HepG2 (cell line): ENCODE results near the gene FOXA1. TPM values are rescaled to one million over a fixed set of nuclear protein-coding genes. Genes with fewer than 3 reads are reported as not detected.

Source experiments
- AGO2 ChIP-seq: fragments of 200-400 bp; formaldehyde crosslinking; optimal IDR thresholded peaks from 2 replicates; pipeline ENCODE3; 2017; ENCODE audit warnings: mild to moderate bottlenecking, low read depth, low read length, moderate library complexity
- ESRRA ChIP-seq: sonication (generic); formaldehyde crosslinking; IDR thresholded peaks from 2 replicates; pipeline ENCODE4 v1.5.1; 2020; ENCODE audit warnings: mild to moderate bottlenecking, low read depth, missing genetic modification reagents
- FOXP1 ChIP-seq, 2 experiments: fragments of 450-650 bp in 1 of 2; IDR thresholded peaks; 2 replicates each; pipeline ENCODE4 v1.6.1; 2017 to 2018; ENCODE audit warnings: antibody characterized with exemption in 1 of 2
- HNRNPL ChIP-seq: fragments of 200-400 bp; formaldehyde crosslinking; IDR thresholded peaks from 2 replicates; pipeline ENCODE4 v1.6.1; 2017; ENCODE audit warnings: mild to moderate bottlenecking, low read depth, low read length
- HNRNPLL ChIP-seq: fragments of 200-400 bp; formaldehyde crosslinking; IDR thresholded peaks from 2 replicates; pipeline ENCODE4 v1.6.1; 2017; ENCODE audit warnings: mild to moderate bottlenecking, low read depth, low read length; ENCODE audit not compliant: poor library complexity, severe bottlenecking
- PBX2 ChIP-seq: IDR thresholded peaks from 2 replicates; pipeline ENCODE4 v1.6.1; 2016; ENCODE audit warnings: control low read depth
- SP140L ChIP-seq: sonication (generic); formaldehyde crosslinking; IDR thresholded peaks from 2 replicates; pipeline ENCODE4 v1.4.0; 2020; ENCODE audit warnings: missing genetic modification reagents, borderline replicate concordance
- TARDBP ChIP-seq: sonication (generic); formaldehyde crosslinking; IDR thresholded peaks from 2 replicates; pipeline ENCODE4 v1.8.0; 2022; ENCODE audit warnings: mild to moderate bottlenecking, missing genetic modification reagents
- U2AF1 ChIP-seq: fragments of 200-400 bp; formaldehyde crosslinking; optimal IDR thresholded peaks from 2 replicates; pipeline ENCODE3; 2017; ENCODE audit warnings: mild to moderate bottlenecking, low read depth, low read length
- ZNF280D ChIP-seq: sonication (generic); formaldehyde crosslinking; IDR thresholded peaks from 2 replicates; pipeline ENCODE4 v1.5.1; 2020; ENCODE audit warnings: mild to moderate bottlenecking, missing genetic modification reagents
- ZNF501 ChIP-seq: sonication (generic); formaldehyde crosslinking; IDR thresholded peaks from 2 replicates; pipeline ENCODE4 v1.5.1; 2020; ENCODE audit warnings: mild to moderate bottlenecking, moderate library complexity, missing genetic modification reagents
- polyA plus RNA-seq, 8 experiments: library from polyadenylated mRNA; depleted of rRNA in 3 of 8; stranded (reverse) in 7 of 8; unstranded in 1 of 8; fragments of >200 nt; fragmentation: Illumina TruSeq in 4 of 8; extraction: Trizol in 4 of 8; gene quantifications; 2 replicates each; pipeline versions ENCODE4 v1.2.1 to v1.2.3, GENCODE V29; 2011 to 2016; ENCODE audit warnings: low read depth in 4 of 8, missing spikeins in 1 of 8, mixed read lengths in 1 of 8; ENCODE audit not compliant: insufficient read depth in 1 of 8
- total RNA-seq, 5 experiments: library from RNA; depleted of rRNA; stranded (reverse); fragments of >200 nt; fragmentation: Illumina TruSeq; extraction: Trizol; gene quantifications; 2 replicates each; pipeline ENCODE4 v1.2.3, GENCODE V29; 2016; ENCODE audit warnings: low read depth in 1 of 5
- TF ChIP-seq, protein P1 (sequence below): sonication (generic); formaldehyde crosslinking; conservative IDR thresholded peaks from 2 replicates; pipeline ENCODE4 v1.4.0; 2020; ENCODE audit warnings: missing genetic modification reagents
- TF ChIP-seq, protein P2 (sequence below): sonication (generic); formaldehyde crosslinking; IDR thresholded peaks from 2 replicates; pipeline ENCODE4 v1.4.0; 2020; ENCODE audit warnings: missing genetic modification reagents
- TF ChIP-seq, protein P3 (sequence below): IDR thresholded peaks from 2 replicates; pipeline ENCODE4 v1.6.1; 2016
- TF ChIP-seq, protein P4 (sequence below): sonication (generic); formaldehyde crosslinking; IDR thresholded peaks from 2 replicates; pipeline ENCODE4 v1.9.0; 2022; ENCODE audit warnings: missing genetic modification reagents, mild to moderate bottlenecking, borderline replicate concordance

Gene FOXA1
- total and polyA plus RNA-seq, 2 of the 13 experiments (the other 11 are each of a cell fraction or from before 2014, with no cell fraction given) = 43.4 to 58.6 TPM

GRCh38 chr14:37622231-37622923, 27.3 kb upstream of the FOXA1 start (continued):
- TF ChIP-seq ZNF501 (CRISPR knock-in tag) (no peak), PBX2 (CRISPR knock-in tag) (no peak), TARDBP (no peak), ZNF280D (CRISPR knock-in tag) (no peak), FOXP1 (IDR thresholded peaks at IDR 0.05) (no peak), FOXP1 (CRISPR knock-in tag; IDR thresholded peaks at IDR 0.05) (no peak), ESRRA (no peak), AGO2 (peak; percentile 80), SP140L (CRISPR knock-in tag) (no peak), HNRNPL (no peak), HNRNPLL (peak; percentile 18), U2AF1 (no peak)
- TF ChIP-seq, protein P1, sequence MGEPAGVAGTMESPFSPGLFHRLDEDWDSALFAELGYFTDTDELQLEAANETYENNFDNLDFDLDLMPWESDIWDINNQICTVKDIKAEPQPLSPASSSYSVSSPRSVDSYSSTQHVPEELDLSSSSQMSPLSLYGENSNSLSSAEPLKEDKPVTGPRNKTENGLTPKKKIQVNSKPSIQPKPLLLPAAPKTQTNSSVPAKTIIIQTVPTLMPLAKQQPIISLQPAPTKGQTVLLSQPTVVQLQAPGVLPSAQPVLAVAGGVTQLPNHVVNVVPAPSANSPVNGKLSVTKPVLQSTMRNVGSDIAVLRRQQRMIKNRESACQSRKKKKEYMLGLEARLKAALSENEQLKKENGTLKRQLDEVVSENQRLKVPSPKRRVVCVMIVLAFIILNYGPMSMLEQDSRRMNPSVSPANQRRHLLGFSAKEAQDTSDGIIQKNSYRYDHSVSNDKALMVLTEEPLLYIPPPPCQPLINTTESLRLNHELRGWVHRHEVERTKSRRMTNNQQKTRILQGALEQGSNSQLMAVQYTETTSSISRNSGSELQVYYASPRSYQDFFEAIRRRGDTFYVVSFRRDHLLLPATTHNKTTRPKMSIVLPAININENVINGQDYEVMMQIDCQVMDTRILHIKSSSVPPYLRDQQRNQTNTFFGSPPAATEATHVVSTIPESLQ = no peak
- TF ChIP-seq, protein P2, sequence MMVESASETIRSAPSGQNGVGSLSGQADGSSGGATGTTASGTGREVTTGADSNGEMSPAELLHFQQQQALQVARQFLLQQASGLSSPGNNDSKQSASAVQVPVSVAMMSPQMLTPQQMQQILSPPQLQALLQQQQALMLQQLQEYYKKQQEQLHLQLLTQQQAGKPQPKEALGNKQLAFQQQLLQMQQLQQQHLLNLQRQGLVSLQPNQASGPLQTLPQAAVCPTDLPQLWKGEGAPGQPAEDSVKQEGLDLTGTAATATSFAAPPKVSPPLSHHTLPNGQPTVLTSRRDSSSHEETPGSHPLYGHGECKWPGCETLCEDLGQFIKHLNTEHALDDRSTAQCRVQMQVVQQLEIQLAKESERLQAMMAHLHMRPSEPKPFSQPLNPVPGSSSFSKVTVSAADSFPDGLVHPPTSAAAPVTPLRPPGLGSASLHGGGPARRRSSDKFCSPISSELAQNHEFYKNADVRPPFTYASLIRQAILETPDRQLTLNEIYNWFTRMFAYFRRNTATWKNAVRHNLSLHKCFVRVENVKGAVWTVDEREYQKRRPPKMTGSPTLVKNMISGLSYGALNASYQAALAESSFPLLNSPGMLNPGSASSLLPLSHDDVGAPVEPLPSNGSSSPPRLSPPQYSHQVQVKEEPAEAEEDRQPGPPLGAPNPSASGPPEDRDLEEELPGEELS = no peak
- TF ChIP-seq, protein P3, sequence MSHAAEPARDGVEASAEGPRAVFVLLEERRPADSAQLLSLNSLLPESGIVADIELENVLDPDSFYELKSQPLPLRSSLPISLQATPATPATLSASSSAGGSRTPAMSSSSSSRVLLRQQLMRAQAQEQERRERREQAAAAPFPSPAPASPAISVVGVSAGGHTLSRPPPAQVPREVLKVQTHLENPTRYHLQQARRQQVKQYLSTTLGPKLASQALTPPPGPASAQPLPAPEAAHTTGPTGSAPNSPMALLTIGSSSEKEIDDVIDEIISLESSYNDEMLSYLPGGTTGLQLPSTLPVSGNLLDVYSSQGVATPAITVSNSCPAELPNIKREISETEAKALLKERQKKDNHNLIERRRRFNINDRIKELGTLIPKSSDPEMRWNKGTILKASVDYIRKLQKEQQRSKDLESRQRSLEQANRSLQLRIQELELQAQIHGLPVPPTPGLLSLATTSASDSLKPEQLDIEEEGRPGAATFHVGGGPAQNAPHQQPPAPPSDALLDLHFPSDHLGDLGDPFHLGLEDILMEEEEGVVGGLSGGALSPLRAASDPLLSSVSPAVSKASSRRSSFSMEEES (CRISPR knock-in tag) = no peak
- TF ChIP-seq, protein P4, sequence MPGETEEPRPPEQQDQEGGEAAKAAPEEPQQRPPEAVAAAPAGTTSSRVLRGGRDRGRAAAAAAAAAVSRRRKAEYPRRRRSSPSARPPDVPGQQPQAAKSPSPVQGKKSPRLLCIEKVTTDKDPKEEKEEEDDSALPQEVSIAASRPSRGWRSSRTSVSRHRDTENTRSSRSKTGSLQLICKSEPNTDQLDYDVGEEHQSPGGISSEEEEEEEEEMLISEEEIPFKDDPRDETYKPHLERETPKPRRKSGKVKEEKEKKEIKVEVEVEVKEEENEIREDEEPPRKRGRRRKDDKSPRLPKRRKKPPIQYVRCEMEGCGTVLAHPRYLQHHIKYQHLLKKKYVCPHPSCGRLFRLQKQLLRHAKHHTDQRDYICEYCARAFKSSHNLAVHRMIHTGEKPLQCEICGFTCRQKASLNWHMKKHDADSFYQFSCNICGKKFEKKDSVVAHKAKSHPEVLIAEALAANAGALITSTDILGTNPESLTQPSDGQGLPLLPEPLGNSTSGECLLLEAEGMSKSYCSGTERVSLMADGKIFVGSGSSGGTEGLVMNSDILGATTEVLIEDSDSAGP (CRISPR knock-in tag) = peak; percentile 42; the same call in 1 of the 2 replicates
